BLaER1 treated with 17β-estradiol and CSF1 and Interleukin-3, amounts not matched to agents 10 nM and 100 nM (cell line): ENCODE data around the gene NIPSNAP3A.

ENCODE experiments used
- H3K27ac ChIP-seq, 11 experiments: shearing (Covaris generic); formaldehyde crosslinking; 2 replicates each; pipeline ENCODE4 v1.8.1; 2022
- H3K27me3 ChIP-seq, 11 experiments: shearing (Covaris generic); formaldehyde crosslinking; 2 replicates each; pipeline ENCODE4 v1.8.1; 2022
- H3K36me3 ChIP-seq, 11 experiments: shearing (Covaris generic); formaldehyde crosslinking; 2 replicates each; pipeline ENCODE4 v1.8.1; 2022
- H3K4me1 ChIP-seq, 10 experiments: shearing (Covaris generic); formaldehyde crosslinking; 2 replicates each; pipeline ENCODE4 v1.8.1; 2022
- H3K4me2 ChIP-seq, 11 experiments: shearing (Covaris generic); formaldehyde crosslinking; 2 replicates each; pipeline ENCODE4 v1.8.1; 2022
- H3K4me3 ChIP-seq, 10 experiments: shearing (Covaris generic); formaldehyde crosslinking; 2 replicates each; pipeline ENCODE4 v1.8.1; 2022
- H3K9ac ChIP-seq, 11 experiments: shearing (Covaris generic); formaldehyde crosslinking; 2 replicates each; pipeline ENCODE4 v1.8.1; 2022
- H3K9me3 ChIP-seq, 11 experiments: shearing (Covaris generic); formaldehyde crosslinking; replicated peaks in 1 of 11; 2 replicates each; pipeline ENCODE4 v1.8.1; 2022
- H4K20me1 ChIP-seq, 11 experiments: shearing (Covaris generic); formaldehyde crosslinking; 2 replicates each; pipeline ENCODE4 v1.8.1; 2022
- Cebpa-rat ChIP-seq, 11 experiments: shearing (Covaris generic); IDR thresholded peaks; 2 replicates each; pipeline ENCODE4 v1.8.1; 2022

NIPSNAP3A gene

DNA sequence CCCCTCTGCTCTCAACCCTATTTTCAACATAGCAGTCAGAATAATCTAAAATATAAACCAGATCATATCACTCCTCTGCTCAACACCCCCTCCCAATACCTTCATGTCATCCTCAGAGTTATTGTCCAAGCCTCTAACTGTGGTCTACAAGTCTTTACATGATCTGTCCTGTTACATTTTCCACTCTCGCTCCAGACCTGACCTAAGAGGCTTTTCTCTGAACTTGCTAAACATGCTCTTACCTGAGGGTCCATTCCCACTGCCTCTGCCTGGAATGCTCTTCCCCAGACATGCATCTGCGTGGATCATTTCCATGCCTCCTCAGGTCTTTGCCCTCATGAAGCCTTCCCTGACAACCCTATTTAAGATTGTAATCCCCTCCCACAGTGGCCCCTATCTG lies 28.5 kb downstream of the NIPSNAP3A start:
- Histone ChIP-seq H3K27ac (peak overlapping the region; percentile 86 to 100 (median 97)), H3K4me1 (peaks cover 66 to 99% (median 78%) of the 10 kb centered on the region in 10 experiments), H3K27me3 (no peaks in the 10 kb centered on the region), H4K20me1 (peaks cover 0 to 52% (median 4%) of the 10 kb centered on the region in 11 experiments; a peak in 10 of 22 replicates), H3K4me3 (peak overlapping the region in 8 of 10 experiments; percentile 1 to 68 (median 61); a peak in 10 of 20 replicates), H3K9me3 (peaks cover 0 to 9% (median 8%) of the 10 kb centered on the region in 11 experiments; a peak in 14 of 22 replicates), H3K9ac (peak overlapping the region; percentile 71 to 94 (median 81); a peak in 20 of 22 replicates), H3K36me3 (peaks cover 13 to 71% (median 46%) of the 10 kb centered on the region in 11 experiments; a peak in 20 of 22 replicates), H3K4me2 (peak overlapping the region; percentile 72 to 94 (median 84))
- TF ChIP-seq Cebpa-rat (IDR thresholded peaks at IDR 0.05), result no peak

DNA sequence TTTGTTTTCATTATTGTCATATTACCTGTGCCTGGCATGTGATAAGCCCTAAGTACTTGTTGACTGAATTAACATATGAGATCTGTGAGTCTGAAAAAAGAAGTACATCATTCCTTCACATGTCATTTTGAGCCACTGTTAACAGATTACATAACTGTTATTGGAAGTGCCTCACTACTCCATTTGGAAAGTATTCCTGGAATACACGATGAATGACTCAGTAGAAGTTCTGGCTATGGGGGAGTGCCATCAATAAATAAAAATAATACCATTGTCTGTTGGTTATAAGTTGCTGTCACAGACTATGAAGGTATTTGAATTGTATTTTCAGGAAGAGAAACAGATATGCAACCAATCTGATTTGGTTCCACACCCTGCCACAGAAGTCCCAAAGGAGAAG lies 29.3 kb downstream of the NIPSNAP3A start:
- H4K20me1 ChIP-seq, result peaks cover 0 to 61% (median 11%) of the 10 kb centered on the region in 11 experiments; a peak in 10 of 22 replicates
- H3K4me3 ChIP-seq, result no peak overlapping the region; a peak in 1 of 20 replicates
- H3K27me3 ChIP-seq, result no peaks in the 10 kb centered on the region
- peak overlapping the region; percentile 72 to 94 (median 84) for H3K4me2 ChIP-seq
- peaks cover 68 to 99% (median 77%) of the 10 kb centered on the region in 10 experiments for H3K4me1 ChIP-seq
- TF ChIP-seq Cebpa-rat (IDR thresholded peaks at IDR 0.05), result no peak
- H3K9ac ChIP-seq, result peak overlapping the region in 7 of 11 experiments; percentile 0 to 94 (median 80); a peak in 7 of 22 replicates
- peaks cover 21 to 71% (median 45%) of the 10 kb centered on the region in 11 experiments; a peak in 20 of 22 replicates for H3K36me3 ChIP-seq
- H3K27ac ChIP-seq, result peak overlapping the region; percentile 86 to 100 (median 97); a peak in 20 of 22 replicates
- peaks cover 0 to 1% (median 0%) of the 10 kb centered on the region in 11 experiments; a peak in 3 of 22 replicates for H3K9me3 ChIP-seq

DNA sequence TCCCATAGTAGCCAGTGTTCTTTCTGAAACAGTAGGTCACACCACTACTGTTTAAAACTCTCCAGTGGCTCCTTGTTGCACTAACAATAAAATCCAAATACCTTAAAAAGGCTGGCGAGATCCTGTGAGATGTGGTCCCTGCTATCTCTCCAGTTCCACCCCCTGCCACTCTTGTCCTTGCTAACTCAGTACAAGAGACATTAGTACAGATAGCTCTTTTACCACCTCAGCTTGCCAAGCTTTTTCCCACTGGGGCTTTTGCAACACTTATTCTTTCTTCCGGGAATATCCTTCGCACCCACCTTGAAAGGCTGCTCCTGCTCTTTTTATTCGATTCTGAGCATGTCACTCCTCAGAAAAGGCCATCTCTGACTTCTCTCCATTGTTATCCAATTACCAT lies 31.3 kb downstream of the NIPSNAP3A start:
- Histone ChIP-seq H3K27me3 (no peaks in the 10 kb centered on the region), H3K9me3 (no peaks in the 10 kb centered on the region), H3K36me3 (peaks cover 41 to 90% (median 61%) of the 10 kb centered on the region in 11 experiments), H3K4me3 (no peak overlapping the region), H4K20me1 (peaks cover 0 to 81% (median 18%) of the 10 kb centered on the region in 11 experiments; a peak in 17 of 22 replicates), H3K4me1 (peaks cover 72 to 99% (median 88%) of the 10 kb centered on the region in 10 experiments), H3K9ac (peak overlapping the region in 1 of 11 experiments; percentile 2; a peak in 2 of 22 replicates), H3K4me2 (peak overlapping the region in 6 of 11 experiments; percentile 81 to 94 (median 89); a peak in 8 of 22 replicates), H3K27ac (peak overlapping the region in 5 of 11 experiments; percentile 0 to 93 (median 4); a peak in 6 of 22 replicates)
- TF ChIP-seq Cebpa-rat (IDR thresholded peaks at IDR 0.05), result no peak

DNA sequence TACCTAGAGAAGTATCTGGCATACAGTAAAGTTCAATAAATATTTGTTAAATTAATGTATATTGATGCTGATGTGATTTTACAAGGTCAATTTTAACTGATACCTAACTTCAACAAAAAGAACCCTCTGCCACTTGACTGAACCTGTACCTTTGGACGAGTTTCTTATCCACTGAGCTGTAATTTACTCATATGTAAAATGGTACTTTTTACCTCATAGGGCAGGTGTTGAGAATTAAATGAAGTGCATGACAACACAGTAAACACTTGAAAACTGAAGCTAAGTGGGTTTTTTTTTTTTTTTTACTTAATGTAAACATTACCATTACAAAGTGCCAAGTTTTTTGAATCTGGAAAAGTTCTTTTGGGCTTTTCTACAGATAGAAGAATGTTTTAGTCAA lies 31.9 kb downstream of the NIPSNAP3A start:
- Histone ChIP-seq H3K27ac (peak overlapping the region in 10 of 11 experiments; percentile 1 to 93 (median 50); a peak in 13 of 22 replicates), H3K36me3 (peaks cover 46 to 91% (median 67%) of the 10 kb centered on the region in 11 experiments), H3K4me2 (peak overlapping the region in 7 of 11 experiments; percentile 20 to 94 (median 84); a peak in 12 of 22 replicates), H3K9me3 (no peaks in the 10 kb centered on the region), H3K27me3 (no peaks in the 10 kb centered on the region), H3K4me3 (no peak overlapping the region), H3K9ac (peak overlapping the region in 3 of 11 experiments; percentile 38 to 48 (median 46); a peak in 4 of 22 replicates), H4K20me1 (peaks cover 0 to 86% (median 18%) of the 10 kb centered on the region in 11 experiments; a peak in 17 of 22 replicates), H3K4me1 (peaks cover 67 to 99% (median 91%) of the 10 kb centered on the region in 10 experiments)
- no peak for TF ChIP-seq Cebpa-rat (IDR thresholded peaks at IDR 0.05)

DNA sequence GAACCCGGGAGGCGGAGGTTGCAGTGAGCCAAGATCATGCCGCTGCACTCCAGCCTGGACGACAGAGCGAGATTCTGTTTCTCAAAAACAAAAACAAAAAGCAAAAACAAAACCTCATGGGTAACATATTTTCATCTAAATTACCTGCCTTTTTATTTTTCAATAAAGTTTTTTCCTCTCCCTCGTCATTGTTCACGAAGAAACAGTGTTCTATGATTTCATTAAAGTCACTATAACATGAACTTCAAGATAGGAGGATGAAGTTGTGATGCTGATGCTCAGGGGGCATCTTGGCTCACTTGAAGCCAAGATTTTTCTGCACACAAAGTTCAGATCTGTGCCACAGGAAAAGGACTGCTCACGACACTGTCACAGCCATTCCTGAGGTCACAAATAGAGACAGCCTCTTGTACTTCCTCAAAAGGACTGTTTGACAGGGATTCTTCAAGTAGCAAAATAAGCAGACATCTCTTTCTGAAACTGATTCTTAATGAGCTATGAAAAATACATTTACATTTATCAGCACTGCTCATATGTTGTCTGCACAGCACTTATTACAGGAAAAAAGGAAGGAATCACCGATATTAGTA lies 32.6 kb downstream of the NIPSNAP3A start:
- H3K4me2 ChIP-seq, result peak overlapping the region; percentile 16 to 94 (median 46); a peak in 20 of 22 replicates
- peak overlapping the region in 7 of 11 experiments; percentile 9 to 48 (median 38); a peak in 10 of 22 replicates for H3K9ac ChIP-seq
- TF ChIP-seq Cebpa-rat (IDR thresholded peaks at IDR 0.05), result no peak

DNA sequence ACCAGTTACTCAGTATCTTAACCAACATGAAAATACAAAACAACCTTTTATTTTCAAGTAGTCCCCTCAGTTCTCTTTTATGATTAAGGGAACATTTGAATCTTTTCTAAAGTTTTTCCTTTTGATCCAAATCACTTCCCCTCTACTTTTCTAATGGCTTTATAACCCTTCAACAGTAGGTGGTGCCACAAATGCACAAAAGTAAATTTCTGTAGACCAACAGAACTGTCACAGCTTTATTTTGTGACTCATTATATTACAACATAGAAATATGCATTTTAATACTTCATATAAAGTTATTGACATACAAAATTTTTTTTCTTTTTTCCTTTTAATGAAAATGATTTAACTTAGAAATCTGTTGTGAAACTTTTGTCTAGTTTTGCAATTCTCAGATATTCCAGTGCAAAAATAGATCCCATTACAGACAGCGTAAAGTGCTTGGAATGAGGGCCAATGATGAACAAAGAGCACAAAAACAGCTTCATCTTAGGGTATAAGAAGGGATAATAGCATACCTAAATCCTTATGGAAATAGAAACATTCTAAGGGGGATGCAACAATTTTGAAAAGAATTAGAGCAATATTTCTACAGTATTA lies 33.4 kb downstream of the NIPSNAP3A start:
- Histone ChIP-seq H3K27me3 (no peaks in the 10 kb centered on the region), H3K4me3 (no peak overlapping the region), H4K20me1 (peaks cover 0 to 98% (median 34%) of the 10 kb centered on the region in 11 experiments; a peak in 19 of 22 replicates), H3K4me2 (peak overlapping the region in 10 of 11 experiments; percentile 16 to 94 (median 58); a peak in 15 of 22 replicates), H3K9ac (peak overlapping the region in 7 of 11 experiments; percentile 20 to 48 (median 30); a peak in 7 of 22 replicates), H3K4me1 (peaks cover 52 to 100% (median 79%) of the 10 kb centered on the region in 10 experiments), H3K9me3 (no peaks in the 10 kb centered on the region), H3K27ac (peak overlapping the region; percentile 3 to 93 (median 49); a peak in 17 of 22 replicates), H3K36me3 (peaks cover 62 to 91% (median 78%) of the 10 kb centered on the region in 11 experiments)
- TF ChIP-seq Cebpa-rat (IDR thresholded peaks at IDR 0.05), result no peak

More for the DNA sequence above, 32.6 kb downstream of the NIPSNAP3A start:
- no peak overlapping the region for H3K4me3 ChIP-seq
- peaks cover 60 to 99% (median 88%) of the 10 kb centered on the region in 10 experiments for H3K4me1 ChIP-seq
- H4K20me1 ChIP-seq, result peaks cover 0 to 93% (median 25%) of the 10 kb centered on the region in 11 experiments; a peak in 18 of 22 replicates
- H3K27me3 ChIP-seq, result no peaks in the 10 kb centered on the region
- no peaks in the 10 kb centered on the region for H3K9me3 ChIP-seq
- H3K27ac ChIP-seq, result peak overlapping the region; percentile 3 to 93 (median 49); a peak in 21 of 22 replicates
- peaks cover 53 to 91% (median 69%) of the 10 kb centered on the region in 11 experiments for H3K36me3 ChIP-seq

DNA sequence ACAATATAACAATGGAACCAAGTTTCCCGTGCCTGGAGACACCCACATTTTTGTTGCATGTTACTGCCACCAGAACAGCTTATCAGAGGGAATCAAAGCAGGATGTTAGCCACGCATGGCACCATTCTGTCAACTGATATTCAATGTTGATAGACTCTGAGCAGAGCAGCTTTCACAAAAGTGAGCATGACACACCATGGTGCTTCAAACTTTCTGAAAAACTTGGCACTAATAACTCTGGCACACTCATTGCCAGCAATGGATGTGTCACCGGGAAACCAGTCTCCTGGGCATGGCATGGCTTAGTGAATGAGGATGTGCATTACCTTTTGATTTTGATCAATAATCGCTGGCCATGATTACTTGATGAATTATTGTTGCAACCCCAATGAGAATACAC lies 36.1 kb downstream of the NIPSNAP3A start:
- no peaks in the 10 kb centered on the region for H3K27me3 ChIP-seq
- H3K27ac ChIP-seq, result no peak overlapping the region
- TF ChIP-seq Cebpa-rat (IDR thresholded peaks at IDR 0.05), result no peak
- H3K4me1 ChIP-seq, result peaks cover 31 to 86% (median 53%) of the 10 kb centered on the region in 10 experiments
- H4K20me1 ChIP-seq, result peaks cover 0 to 100% (median 55%) of the 10 kb centered on the region in 11 experiments; a peak in 20 of 22 replicates
- H3K4me2 ChIP-seq, result peak overlapping the region; percentile 1 to 64 (median 17); a peak in 14 of 22 replicates
- H3K4me3 ChIP-seq, result no peak overlapping the region
- no peak overlapping the region; a peak in 1 of 22 replicates for H3K9ac ChIP-seq
- peaks cover 73 to 92% (median 88%) of the 10 kb centered on the region in 11 experiments for H3K36me3 ChIP-seq
- H3K9me3 ChIP-seq, result no peaks in the 10 kb centered on the region

DNA sequence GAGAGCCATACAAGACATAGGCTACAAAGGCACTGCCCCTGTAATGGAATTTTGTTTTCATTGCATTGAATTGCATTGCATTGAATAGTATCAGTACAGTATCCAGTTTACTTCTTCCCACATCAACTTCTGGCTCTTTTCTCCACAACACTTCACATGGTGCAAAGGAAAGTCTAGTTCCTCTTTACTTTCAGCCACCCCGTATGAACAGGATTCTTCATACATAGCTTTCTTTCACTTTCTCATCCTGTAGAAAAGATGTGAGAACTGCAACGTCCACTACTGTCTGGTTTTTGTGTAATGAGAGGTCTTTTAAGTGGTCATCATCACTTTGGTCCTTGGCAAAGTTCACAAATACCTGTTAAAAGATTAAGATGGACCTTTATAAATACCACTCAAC lies 36.6 kb downstream of the NIPSNAP3A start:
- Histone ChIP-seq H3K27me3 (no peaks in the 10 kb centered on the region), H4K20me1 (peaks cover 0 to 100% (median 60%) of the 10 kb centered on the region in 11 experiments; a peak in 20 of 22 replicates), H3K4me3 (no peak overlapping the region), H3K4me2 (peak overlapping the region in 8 of 11 experiments; percentile 1 to 64 (median 8); a peak in 8 of 22 replicates), H3K9me3 (no peaks in the 10 kb centered on the region), H3K27ac (no peak overlapping the region; a peak in 1 of 22 replicates), H3K36me3 (peaks cover 73 to 94% (median 88%) of the 10 kb centered on the region in 11 experiments), H3K4me1 (peaks cover 31 to 86% (median 49%) of the 10 kb centered on the region in 10 experiments), H3K9ac (no peak overlapping the region)
- no peak for TF ChIP-seq Cebpa-rat (IDR thresholded peaks at IDR 0.05)
